ENCODE results near the gene SLIT3. TPM values are rescaled to one million over a fixed set of nuclear protein-coding genes. Genes with fewer than 3 reads are reported as not detected.

The SLIT3 gene
- total and polyA plus RNA-seq, 5 donors from 2014 or later: not detected

DNA sequence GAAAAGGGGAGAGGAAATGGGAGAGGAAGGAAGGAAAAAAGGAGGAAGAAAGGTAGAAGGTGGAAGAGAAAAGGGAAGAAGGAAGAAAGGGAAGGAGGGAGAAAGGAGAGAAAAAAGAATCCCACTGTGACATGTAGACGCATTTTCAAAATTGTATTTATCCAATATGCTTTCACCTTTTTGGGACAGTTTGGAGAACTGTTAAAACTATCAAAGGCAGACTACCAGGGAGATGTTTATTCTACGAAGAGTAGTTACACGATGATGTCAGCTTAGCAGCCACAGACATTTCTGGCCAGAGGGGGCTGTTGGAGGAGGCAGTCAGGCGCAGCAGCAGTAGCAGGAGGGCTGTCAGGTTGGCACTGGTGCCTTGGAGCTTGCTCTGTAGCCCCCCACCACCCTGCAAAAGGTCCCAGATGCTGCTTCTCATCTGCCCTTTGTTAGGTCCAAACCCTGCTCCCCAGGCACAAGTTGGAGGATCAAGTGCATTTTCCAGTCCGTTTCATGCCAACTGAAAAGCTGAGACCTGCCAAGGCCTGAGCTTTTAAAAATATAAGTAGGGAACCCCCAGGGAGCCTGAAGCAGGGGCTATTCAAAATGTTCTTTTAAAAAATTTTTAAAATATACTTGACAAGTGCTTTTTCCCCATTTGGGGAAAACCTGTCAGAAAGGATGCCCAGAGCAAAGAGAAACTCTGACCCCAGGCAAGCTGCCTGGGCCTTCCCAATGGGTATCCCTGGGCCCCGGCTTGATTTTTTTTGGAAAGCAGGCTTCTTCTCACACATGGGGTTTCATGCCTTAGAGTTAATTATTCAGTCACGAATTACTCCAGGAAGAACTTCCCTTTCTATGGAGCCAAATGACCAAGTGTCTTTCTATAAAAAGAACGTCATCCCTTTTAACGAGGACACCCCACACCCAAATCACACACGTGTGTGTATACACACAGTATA is 203.3 kb downstream of the SLIT3 start:
- Histone ChIP-seq H3K36me3 (ENCODE audit: control insufficient read depth, insufficient read depth, low read length) (no peaks in the 10 kb centered on the region), H3K4me1 (ENCODE audit: control insufficient read depth, insufficient read depth, low read length, poor library complexity, severe bottlenecking) (no peaks in the 10 kb centered on the region), H3K27me3 (ENCODE audit: control insufficient read depth, insufficient read depth, low read length) (no peaks in the 10 kb centered on the region), H3K27ac (ENCODE audit: insufficient read depth, low read length, poor library complexity, severe bottlenecking) (no peak overlapping the region), H3K9me3 (ENCODE audit: control insufficient read depth in 2 of 2, low read length in 2 of 2) (no peaks in the 10 kb centered on the region), H3K4me3 (ENCODE audit: low read depth, low read length) (no peak overlapping the region)
- no peak overlapping the region for H3K27ac Mint-ChIP-seq
- H3K4me1 Mint-ChIP-seq: no peaks in the 10 kb centered on the region
- no peaks in the 10 kb centered on the region for H3K36me3 Mint-ChIP-seq
- H3K4me3 Mint-ChIP-seq: no peak overlapping the region
- no peak for ATAC-seq (ENCODE audit: low read depth in 2 of 2)
- H3K27me3 Mint-ChIP-seq: no peaks in the 10 kb centered on the region
- DNase-seq: no peak
- no peaks in the 10 kb centered on the region for H3K9me3 Mint-ChIP-seq

- no peaks in the 10 kb centered on the region for H3K4me1 Mint-ChIP-seq
- H3K27me3 Mint-ChIP-seq: no peaks in the 10 kb centered on the region
These were observed 205.0 kb downstream of the SLIT3 start for GRCh38 chr5:169095976-169096375.

DNA sequence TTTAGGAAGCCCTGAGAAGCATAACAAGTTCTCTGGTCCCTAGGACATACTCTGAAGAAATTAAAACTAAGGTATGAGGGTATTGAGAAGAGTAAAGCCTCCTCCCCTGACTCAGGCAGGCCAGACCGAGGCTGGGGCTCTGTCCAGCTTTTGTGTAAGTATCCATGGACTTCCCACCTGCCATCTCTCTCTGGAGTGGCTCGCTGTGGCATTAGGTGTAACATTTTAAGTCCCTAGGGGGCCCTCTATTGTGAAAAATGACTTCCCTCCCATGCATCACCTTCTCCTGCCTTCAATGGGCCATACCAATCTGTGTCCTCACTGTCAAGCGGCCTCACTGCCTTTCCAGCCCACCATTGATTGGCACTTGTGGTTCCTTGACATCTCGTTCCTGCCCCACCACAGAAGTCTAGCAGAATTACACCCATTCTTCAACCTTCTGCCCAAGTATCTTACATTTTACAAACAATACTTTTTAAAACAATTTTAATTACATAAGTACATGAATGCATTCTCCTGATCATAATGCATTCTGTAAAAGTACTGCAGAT is 205.5 kb downstream of the SLIT3 start:
- Mint-ChIP-seq H3K27ac (no peak overlapping the region), H3K27me3 (no peaks in the 10 kb centered on the region), H3K4me3 (no peak overlapping the region), H3K36me3 (no peaks in the 10 kb centered on the region), H3K4me1 (no peaks in the 10 kb centered on the region), H3K9me3 (peaks cover 0 to 3% (median 0%) of the 10 kb centered on the region in 7 donors)
- H3K4me1 ChIP-seq (ENCODE audit: control insufficient read depth, insufficient read depth, low read length, poor library complexity, severe bottlenecking): no peaks in the 10 kb centered on the region
- ATAC-seq (ENCODE audit: low read depth in 2 of 2) (no peak), DNase-seq (no peak)
- H3K36me3 ChIP-seq (ENCODE audit: control insufficient read depth, insufficient read depth, low read length): no peaks in the 10 kb centered on the region
- no peak overlapping the region for H3K4me3 ChIP-seq (ENCODE audit: low read depth, low read length)
- H3K9me3 ChIP-seq (ENCODE audit: control insufficient read depth in 2 of 2, low read length in 2 of 2): no peaks in the 10 kb centered on the region
- no peak overlapping the region for H3K27ac ChIP-seq (ENCODE audit: insufficient read depth, low read length, poor library complexity, severe bottlenecking)
- H3K27me3 ChIP-seq (ENCODE audit: control insufficient read depth, insufficient read depth, low read length): no peaks in the 10 kb centered on the region

More at GRCh38 chr5:169095976-169096375, 205.0 kb downstream of the SLIT3 start:
- no peaks in the 10 kb centered on the region for H3K4me1 ChIP-seq (ENCODE audit: control insufficient read depth, insufficient read depth, low read length, poor library complexity, severe bottlenecking)
- DNase-seq (no peak), ATAC-seq (ENCODE audit: low read depth in 2 of 2) (no peak)
- H3K9me3 Mint-ChIP-seq: peaks cover 0 to 2% (median 0%) of the 10 kb centered on the region in 7 donors
- H3K4me3 Mint-ChIP-seq: no peak overlapping the region
- no peaks in the 10 kb centered on the region for H3K36me3 Mint-ChIP-seq
- H3K36me3 ChIP-seq (ENCODE audit: control insufficient read depth, insufficient read depth, low read length): no peaks in the 10 kb centered on the region
- no peak overlapping the region for H3K27ac Mint-ChIP-seq
- no peaks in the 10 kb centered on the region for H3K27me3 ChIP-seq (ENCODE audit: control insufficient read depth, insufficient read depth, low read length)
- no peak overlapping the region for H3K27ac ChIP-seq (ENCODE audit: insufficient read depth, low read length, poor library complexity, severe bottlenecking)
- no peaks in the 10 kb centered on the region for H3K9me3 ChIP-seq (ENCODE audit: control insufficient read depth in 2 of 2, low read length in 2 of 2)
- no peak overlapping the region for H3K4me3 ChIP-seq (ENCODE audit: low read depth, low read length)

DNA sequence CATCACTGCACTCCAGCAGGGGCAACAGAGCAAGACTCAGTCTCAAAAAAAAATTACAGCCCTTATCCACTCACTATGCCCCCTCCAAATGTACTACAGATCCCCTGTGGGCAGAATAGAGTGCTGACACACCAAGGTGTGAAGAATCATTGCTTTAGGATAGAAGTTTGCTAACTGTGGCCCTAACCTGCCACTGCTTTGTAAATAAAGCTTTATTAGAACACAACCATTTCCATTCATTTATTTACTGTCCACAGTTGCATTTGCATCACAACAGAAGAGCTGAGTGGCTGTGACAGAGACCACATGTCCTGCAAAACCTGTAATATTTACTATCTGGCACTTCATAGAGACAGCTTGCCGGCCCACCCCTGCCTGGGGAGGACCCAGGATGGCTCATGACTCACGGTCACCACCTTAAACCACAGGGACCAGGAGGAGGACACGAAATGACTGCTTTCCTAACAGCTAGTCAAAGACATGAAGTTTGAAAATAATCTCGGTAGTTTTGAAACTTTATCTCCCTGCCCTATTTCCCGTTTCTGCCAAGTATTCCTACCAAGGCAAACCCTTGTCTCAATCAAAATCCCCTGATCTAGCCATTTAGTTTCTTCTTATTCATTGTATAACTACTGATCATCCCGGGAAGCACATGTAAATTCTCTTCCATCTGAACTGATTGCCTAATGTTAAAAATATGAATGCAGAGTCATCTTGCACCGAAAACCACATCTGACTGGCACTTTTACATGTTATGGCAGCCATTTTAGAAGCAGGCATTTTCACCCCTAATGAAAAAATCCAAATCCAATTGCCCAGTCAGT is 206.1 kb downstream of the SLIT3 start:
- H3K4me1 ChIP-seq (ENCODE audit: control insufficient read depth, insufficient read depth, low read length, poor library complexity, severe bottlenecking): no peaks in the 10 kb centered on the region
- H3K27ac Mint-ChIP-seq: no peak overlapping the region
- no peak overlapping the region for H3K4me3 Mint-ChIP-seq
- H3K4me3 ChIP-seq (ENCODE audit: low read depth, low read length): no peak overlapping the region
- no peak overlapping the region for H3K27ac ChIP-seq (ENCODE audit: insufficient read depth, low read length, poor library complexity, severe bottlenecking)
- H3K9me3 ChIP-seq (ENCODE audit: control insufficient read depth in 2 of 2, low read length in 2 of 2): no peaks in the 10 kb centered on the region
- no peaks in the 10 kb centered on the region for H3K36me3 ChIP-seq (ENCODE audit: control insufficient read depth, insufficient read depth, low read length)
- H3K36me3 Mint-ChIP-seq: no peaks in the 10 kb centered on the region
- H3K27me3 ChIP-seq (ENCODE audit: control insufficient read depth, insufficient read depth, low read length): no peaks in the 10 kb centered on the region
- DNase-seq (no peak), ATAC-seq (ENCODE audit: low read depth in 2 of 2) (no peak)
- peaks cover 0 to 3% (median 0%) of the 10 kb centered on the region in 7 donors for H3K9me3 Mint-ChIP-seq
- no peaks in the 10 kb centered on the region for H3K4me1 Mint-ChIP-seq
- H3K27me3 Mint-ChIP-seq: no peaks in the 10 kb centered on the region

GRCh38 chr5:169091396-169091980 is 209.5 kb downstream of the SLIT3 start:
- H3K4me1 Mint-ChIP-seq: no peaks in the 10 kb centered on the region

GRCh38 chr5:169089343-169089742 is 211.6 kb downstream of the SLIT3 start:
- H3K9me3 Mint-ChIP-seq: peaks cover 0 to 6% (median 0%) of the 10 kb centered on the region in 7 donors
- H3K36me3 ChIP-seq (ENCODE audit: control insufficient read depth, insufficient read depth, low read length): no peaks in the 10 kb centered on the region
- no peaks in the 10 kb centered on the region for H3K36me3 Mint-ChIP-seq
- H3K27me3 ChIP-seq (ENCODE audit: control insufficient read depth, insufficient read depth, low read length): no peaks in the 10 kb centered on the region
- no peaks in the 10 kb centered on the region for H3K4me1 ChIP-seq (ENCODE audit: control insufficient read depth, insufficient read depth, low read length, poor library complexity, severe bottlenecking)
- H3K27ac Mint-ChIP-seq: no peak overlapping the region
- ATAC-seq (ENCODE audit: low read depth in 2 of 2) (no peak), DNase-seq (no peak)
- no peaks in the 10 kb centered on the region for H3K27me3 Mint-ChIP-seq
- no peaks in the 10 kb centered on the region for H3K9me3 ChIP-seq (ENCODE audit: control insufficient read depth in 2 of 2, low read length in 2 of 2)
- H3K4me1 Mint-ChIP-seq: no peaks in the 10 kb centered on the region
- H3K27ac ChIP-seq (ENCODE audit: insufficient read depth, low read length, poor library complexity, severe bottlenecking): no peak overlapping the region
- H3K4me3 ChIP-seq (ENCODE audit: low read depth, low read length): no peak overlapping the region
- no peak overlapping the region for H3K4me3 Mint-ChIP-seq

More at GRCh38 chr5:169091396-169091980, 209.5 kb downstream of the SLIT3 start:
- no peak for DNase-seq
- ATAC-seq (ENCODE audit: low read depth in 2 of 2): no peak
- H3K27me3 ChIP-seq (ENCODE audit: control insufficient read depth, insufficient read depth, low read length): no peaks in the 10 kb centered on the region
- H3K36me3 Mint-ChIP-seq: no peaks in the 10 kb centered on the region
- no peaks in the 10 kb centered on the region for H3K4me1 ChIP-seq (ENCODE audit: control insufficient read depth, insufficient read depth, low read length, poor library complexity, severe bottlenecking)
- H3K4me3 ChIP-seq (ENCODE audit: low read depth, low read length): no peak overlapping the region
- H3K27ac ChIP-seq (ENCODE audit: insufficient read depth, low read length, poor library complexity, severe bottlenecking): no peak overlapping the region
- H3K27me3 Mint-ChIP-seq: no peaks in the 10 kb centered on the region
- H3K9me3 Mint-ChIP-seq: peaks cover 0 to 6% (median 0%) of the 10 kb centered on the region in 7 donors
- H3K27ac Mint-ChIP-seq: no peak overlapping the region
- H3K4me3 Mint-ChIP-seq: no peak overlapping the region
- H3K9me3 ChIP-seq (ENCODE audit: control insufficient read depth in 2 of 2, low read length in 2 of 2): no peaks in the 10 kb centered on the region
- no peaks in the 10 kb centered on the region for H3K36me3 ChIP-seq (ENCODE audit: control insufficient read depth, insufficient read depth, low read length)

GRCh38 chr5:169088028-169088725 is 212.8 kb downstream of the SLIT3 start:
- H3K4me1 ChIP-seq (ENCODE audit: control insufficient read depth, insufficient read depth, low read length, poor library complexity, severe bottlenecking): no peaks in the 10 kb centered on the region
- Mint-ChIP-seq H3K4me1 (no peaks in the 10 kb centered on the region), H3K36me3 (no peaks in the 10 kb centered on the region), H3K4me3 (peak overlapping the region in 1 of 4 donors; percentile 8), H3K27me3 (no peaks in the 10 kb centered on the region), H3K9me3 (peaks cover 0 to 6% (median 0%) of the 10 kb centered on the region in 7 donors), H3K27ac (no peak overlapping the region)
- H3K9me3 ChIP-seq (ENCODE audit: control insufficient read depth in 2 of 2, low read length in 2 of 2): no peaks in the 10 kb centered on the region
- no peak for DNase-seq
- H3K36me3 ChIP-seq (ENCODE audit: control insufficient read depth, insufficient read depth, low read length): no peaks in the 10 kb centered on the region
- no peak overlapping the region for H3K27ac ChIP-seq (ENCODE audit: insufficient read depth, low read length, poor library complexity, severe bottlenecking)
- ATAC-seq (ENCODE audit: low read depth in 2 of 2): no peak
- H3K4me3 ChIP-seq (ENCODE audit: low read depth, low read length): no peak overlapping the region
- no peaks in the 10 kb centered on the region for H3K27me3 ChIP-seq (ENCODE audit: control insufficient read depth, insufficient read depth, low read length)

Measured in CD4-positive, CD25-positive, alpha-beta regulatory T cell (primary cell).